ENCODE data around the gene SNAP23.

- TF ChIP-seq CTCF (IDR thresholded peaks at IDR 0.05; ENCODE audit: low read depth, low read length, poor library complexity, severe bottlenecking) (no peak), EZH2phosphoT487 (IDR thresholded peaks at IDR 0.05; ENCODE audit: borderline replicate concordance, low read length) (no peak)
These were observed 47.8 kb upstream of the SNAP23 start for GRCh38 chr15:42447599-42447998.
